K562 (cell line): ENCODE results near the gene SDHAF1. TPM values are rescaled to one million over a fixed set of nuclear protein-coding genes. Genes with fewer than 3 reads are reported as not detected.

Source experiments
- AFF1 ChIP-seq, 2 experiments: fragments of 450-650 bp; IDR thresholded peaks; 2 replicates each; pipeline ENCODE4 v1.6.1; 2018; ENCODE audit warnings: mild to moderate bottlenecking in 2 of 2, low read depth in 1 of 2; ENCODE audit not compliant: partially characterized antibody in 2 of 2
- CAMTA2 ChIP-seq: fragments of 250-450 bp; sonication (Bioruptor Pico); conservative IDR thresholded peaks from 2 replicates; pipeline ENCODE4 v1.5.1; 2022
- CEBPB ChIP-seq: fragments of 450-650 bp; IDR thresholded peaks from 2 replicates; pipeline ENCODE4 v1.6.1; 2016; ENCODE audit warnings: missing genetic modification characterization, missing compliant biosample characterization
- CXXC5 ChIP-seq: fragments of 250-450 bp; sonication (Bioruptor Pico); IDR thresholded peaks from 2 replicates; pipeline ENCODE4 v1.8.0; 2022; ENCODE audit warnings: inconsistent platforms, mild to moderate bottlenecking, moderate library complexity
- ELK1 ChIP-seq: sonication (generic); formaldehyde crosslinking; IDR thresholded peaks from 2 replicates; pipeline ENCODE4 v1.8.1; 2022; ENCODE audit warnings: missing genetic modification reagents
- FOXA3 ChIP-seq, 2 experiments: fragments of 450-650 bp in 1 of 2; sonication (generic) in 1 of 2; formaldehyde crosslinking; IDR thresholded peaks in 1 of 2; conservative IDR thresholded peaks in 1 of 2; 2 replicates each; pipeline versions ENCODE4 v1.4.0 to v1.8.0; 2020 to 2022; ENCODE audit warnings: mild to moderate bottlenecking in 2 of 2, missing genetic modification reagents in 1 of 2
- HDAC3 ChIP-seq: fragments of 450-650 bp; IDR thresholded peaks from 2 replicates; pipeline ENCODE4 v1.6.1; 2018; ENCODE audit warnings: borderline replicate concordance, mild to moderate bottlenecking, moderate library complexity; ENCODE audit not compliant: partially characterized antibody
- MYBL2 ChIP-seq, 2 experiments: fragments of 450-650 bp in 1 of 2; sonication (generic) in 1 of 2; formaldehyde crosslinking in 1 of 2; IDR thresholded peaks; 2 replicates each; pipeline versions ENCODE4 v1.6.1 to v1.8.1; 2017 to 2022; ENCODE audit warnings: borderline replicate concordance in 1 of 2, inconsistent platforms in 1 of 2, low read depth in 1 of 2, mild to moderate bottlenecking in 1 of 2, missing genetic modification reagents in 1 of 2, moderate library complexity in 1 of 2
- PREB ChIP-seq: sonication (generic); formaldehyde crosslinking; IDR thresholded peaks from 2 replicates; pipeline ENCODE4 v1.8.1; 2023; ENCODE audit warnings: mild to moderate bottlenecking, missing genetic modification reagents
- TAF1 ChIP-seq: IDR thresholded peaks from 2 replicates; pipeline ENCODE4 v1.6.1; 2011; ENCODE audit warnings: mild to moderate bottlenecking, low read length, moderate library complexity; ENCODE audit not compliant: insufficient read depth, control insufficient read depth, severe bottlenecking; ENCODE audit errors: extremely low read depth
- TBP ChIP-seq: optimal IDR thresholded peaks from 2 replicates; pipeline ENCODE3; 2011; ENCODE audit warnings: low read depth, low read length, improper control_type of control experiment
- TSC22D4 ChIP-seq: fragments of 450-650 bp; IDR thresholded peaks from 2 replicates; pipeline ENCODE4 v1.6.1; 2016; ENCODE audit warnings: missing genetic modification characterization, missing biosample characterization, control low read depth
- ZBTB33 ChIP-seq: sonication (generic); formaldehyde crosslinking; IDR thresholded peaks from 2 replicates; pipeline ENCODE4 v1.8.1; 2023; ENCODE audit warnings: mild to moderate bottlenecking, missing genetic modification reagents
- ZNF263 ChIP-seq: sonication (generic); formaldehyde crosslinking; IDR thresholded peaks from 2 replicates; pipeline ENCODE4 v1.8.0; 2022; ENCODE audit warnings: mild to moderate bottlenecking, missing genetic modification reagents, borderline replicate concordance
- ZNF324 ChIP-seq: fragments of 250-450 bp; sonication (Bioruptor Pico); IDR thresholded peaks from 2 replicates; pipeline ENCODE4 v1.4.0; 2020; ENCODE audit warnings: mild to moderate bottlenecking
- ZNF384 ChIP-seq: IDR thresholded peaks from 2 replicates; pipeline ENCODE4 v1.6.1; 2012; ENCODE audit warnings: low read depth, low read length, improper control_type of control experiment
- ZNF77 ChIP-seq: fragments of 250-450 bp; sonication (Bioruptor Pico); IDR thresholded peaks from 2 replicates; pipeline ENCODE4 v1.5.0; 2020
- ZNF785 ChIP-seq: fragments of 250-450 bp; sonication (Bioruptor Pico); IDR thresholded peaks from 2 replicates; pipeline ENCODE4 v1.4.0; 2020; ENCODE audit warnings: mild to moderate bottlenecking
- polyA plus RNA-seq, 8 experiments: library from polyadenylated mRNA; depleted of rRNA in 4 of 8; stranded (reverse) in 5 of 8; unstranded in 3 of 8; fragments of >200 nt; fragmentation: Nextera tagmentation in 2 of 8; fragmentation: Illumina TruSeq in 1 of 8; extraction: Ambion mirVana in 2 of 8; extraction: Trizol in 1 of 8; gene quantifications; 2 replicates each; pipeline versions ENCODE4 v1.2.1 to v1.2.3, GENCODE V29; 2011 to 2014; ENCODE audit warnings: inconsistent platforms in 1 of 8, missing spikeins in 1 of 8
- total RNA-seq, 7 experiments: library from RNA; depleted of rRNA in 6 of 7; stranded (reverse); fragments of >200 nt in 6 of 7; fragmentation: Illumina TruSeq in 2 of 7; extraction: Trizol in 2 of 7; gene quantifications; 2 replicates each; pipeline versions ENCODE4 v1.2.1 to v1.2.3, GENCODE V29; 2011 to 2021; ENCODE audit warnings: low replicate concordance in 1 of 7

SDHAF1 gene
- total and polyA plus RNA-seq, 9 of the 15 experiments (the other 6 are each of a cell fraction or from before 2014, with no cell fraction given): 0.42 to 55.7 (median 18.8) TPM

GRCh38 chr19:36014012-36014924 lies 19.3 kb downstream of the SDHAF1 start, which contains the start of gene ALKBH6 (continued):
- no peak for TF ChIP-seq CAMTA2
- TF ChIP-seq TSC22D4 (tag): no peak
- peak; percentile 77 for TF ChIP-seq TBP
- TF ChIP-seq ZNF785 (CRISPR knock-in tag): no peak
- no peak for TF ChIP-seq ZBTB33
- TF ChIP-seq ZNF77 (CRISPR knock-in tag): no peak
- no peak for TF ChIP-seq ELK1 (CRISPR knock-in tag)
- TF ChIP-seq ZNF263 (CRISPR knock-in tag): no peak
- TF ChIP-seq CXXC5: peak; percentile 83
- TF ChIP-seq CEBPB (tag): no peak
- no peak for TF ChIP-seq MYBL2 (IDR thresholded peaks at IDR 0.05; ENCODE audit: low read depth)
- TF ChIP-seq MYBL2 (CRISPR knock-in tag; IDR thresholded peaks at IDR 0.05; ENCODE audit: borderline replicate concordance): no peak
- peak; percentile 69 for TF ChIP-seq TAF1
- no peak for TF ChIP-seq ZNF324 (CRISPR knock-in tag)
- TF ChIP-seq PREB (CRISPR knock-in tag): no peak
- TF ChIP-seq ZNF384: no peak
- no peak for TF ChIP-seq FOXA3 (CRISPR knock-in tag; conservative IDR thresholded peaks at IDR 0.05 in 1 of 2, IDR thresholded peaks at IDR 0.05 in 1 of 2)
- no peak for TF ChIP-seq HDAC3
- TF ChIP-seq AFF1 (IDR thresholded peaks at IDR 0.05; ENCODE audit: low read depth in 1 of 2, partially characterized antibody in 2 of 2): peak in 1 of 2 experiments; percentile 46
